Medulla oblongata (tissue), 1 donor: ENCODE results near the gene OPCML.

ENCODE experiments used
- DNase-seq: peaks from one replicate; pipeline ENCODE4 v3.0.0-alpha.2; 2015; ENCODE audit errors: extremely low spot score

The OPCML gene

GRCh38 chr11:132988411-132988810, 543.9 kb downstream of the OPCML start:
- no peak for DNase-seq

- DNase-seq: no peak
Observed at GRCh38 chr11:132987936-132988335, 544.4 kb downstream of the OPCML start.

- no peak for DNase-seq
Observed at GRCh38 chr11:132983641-132983978, 548.7 kb downstream of the OPCML start.

- no peak for DNase-seq
Observed at GRCh38 chr11:132982772-132983640, 549.3 kb downstream of the OPCML start.

- DNase-seq: no peak
Observed at GRCh38 chr11:132981131-132981956, 551.0 kb downstream of the OPCML start.

GRCh38 chr11:132980670-132981069, 551.6 kb downstream of the OPCML start:
- DNase-seq: no peak

GRCh38 chr11:132977746-132978145, 554.6 kb downstream of the OPCML start:
- no peak for DNase-seq

GRCh38 chr11:132977241-132977640, 555.1 kb downstream of the OPCML start:
- DNase-seq: no peak

GRCh38 chr11:132976115-132976514, 556.2 kb downstream of the OPCML start:
- DNase-seq: no peak

- DNase-seq: no peak
Observed at GRCh38 chr11:132973686-132974085, 558.6 kb downstream of the OPCML start.

- peak; percentile 92 for DNase-seq
Observed at GRCh38 chr11:132972565-132972964, 559.7 kb downstream of the OPCML start.

- DNase-seq: peak; percentile 16
Observed at GRCh38 chr11:132971351-132971750, 561.0 kb downstream of the OPCML start.

GRCh38 chr11:132969892-132970291, 562.4 kb downstream of the OPCML start:
- no peak for DNase-seq

GRCh38 chr11:132962041-132962440, 570.3 kb downstream of the OPCML start:
- DNase-seq: peak; percentile 48

GRCh38 chr11:132961453-132961852, 570.8 kb downstream of the OPCML start:
- no peak for DNase-seq

GRCh38 chr11:132960273-132961078, 571.8 kb downstream of the OPCML start:
- DNase-seq: peak; percentile 9

- DNase-seq: peak; percentile 7
Observed at GRCh38 chr11:132959693-132960092, 572.6 kb downstream of the OPCML start.

- no peak for DNase-seq
Observed at GRCh38 chr11:132957881-132958280, 574.4 kb downstream of the OPCML start.

- DNase-seq: no peak
Observed at GRCh38 chr11:132948252-132948651, 584.0 kb downstream of the OPCML start.

GRCh38 chr11:132944569-132944944, 587.7 kb downstream of the OPCML start:
- no peak for DNase-seq

- DNase-seq: peak; percentile 6
Observed at GRCh38 chr11:132943706-132944568, 588.4 kb downstream of the OPCML start.
